Peyer's patch (tissue), 4 donors: Measurements from ENCODE around the gene PRCD.

Source experiments
- CTCF ChIP-seq, 6 experiments: fragments of 450-650 bp in 4 of 6; fragments of 200-600 bp in 2 of 6; sonication (generic) in 1 of 6; IDR thresholded peaks; one replicate each; pipeline ENCODE4 v1.5.1; 2017 to 2019; ENCODE audit warnings: antibody characterized with exemption in 6 of 6, mild to moderate bottlenecking in 3 of 6, moderate library complexity in 1 of 6
- POLR2A ChIP-seq, 2 donors: fragments of 450-650 bp; IDR thresholded peaks; one replicate each; pipeline ENCODE4 v1.5.1; 2017; ENCODE audit warnings: antibody characterized with exemption in 2 of 2, mild to moderate bottlenecking in 2 of 2, moderate library complexity in 2 of 2

GRCh38 chr17:76577876-76578275 is 38.0 kb downstream of the PRCD start:
- TF ChIP-seq CTCF (IDR thresholded peaks at IDR 0.05): no peak
- TF ChIP-seq POLR2A (IDR thresholded peaks at IDR 0.05): no peak
